Sigmoid colon (tissue), 7 donors: ENCODE results near the gene YDJC. TPM values are rescaled to one million over a fixed set of nuclear protein-coding genes. Genes with fewer than 3 reads are reported as not detected.

ENCODE experiments used
- DNase-seq: peaks from one replicate; pipeline ENCODE4 v3.0.0-alpha.2; 2019
- H3K27ac ChIP-seq, 4 donors: fragments of 200-600 bp; sonication (generic); one replicate each; pipeline ENCODE4 v1.5.1; 2016 to 2019; ENCODE audit warnings: mild to moderate bottlenecking in 1 of 4
- H3K27me3 ChIP-seq, 3 donors: fragments of 200-600 bp; sonication (generic); one replicate each; pipeline ENCODE4 v1.5.1; 2019; ENCODE audit warnings: mild to moderate bottlenecking in 1 of 3
- H3K36me3 ChIP-seq, 4 donors: fragments of 200-600 bp; sonication (generic); one replicate each; pipeline ENCODE4 v1.5.1; 2016 to 2019
- H3K4me1 ChIP-seq, 4 donors: fragments of 200-600 bp; sonication (generic); one replicate each; pipeline ENCODE4 v1.5.1; 2017 to 2019
- H3K4me3 ChIP-seq, 4 donors: fragments of 200-600 bp; sonication (generic); one replicate each; pipeline ENCODE4 v1.5.1; 2017 to 2019; ENCODE audit warnings: mild to moderate bottlenecking in 2 of 4, moderate library complexity in 1 of 4
- H3K9me3 ChIP-seq, 4 donors: fragments of 200-600 bp in 3 of 4; sonication (generic) in 3 of 4; one replicate each; pipeline versions ENCODE4 v1.5.1 to v1.6.1; 2013 to 2019
- EP300 ChIP-seq, 4 donors: sonication (generic); formaldehyde crosslinking; IDR thresholded peaks; one replicate each; pipeline ENCODE4 v1.6.1; 2017; ENCODE audit warnings: antibody characterized with exemption in 4 of 4
- POLR2A ChIP-seq, 2 donors: fragments of 450-650 bp; IDR thresholded peaks; one replicate each; pipeline ENCODE4 v1.6.1; 2016; ENCODE audit warnings: antibody characterized with exemption in 2 of 2, mild to moderate bottlenecking in 2 of 2, moderate library complexity in 2 of 2
- POLR2AphosphoS5 ChIP-seq, 4 donors: sonication (generic); formaldehyde crosslinking; IDR thresholded peaks; one replicate each; pipeline ENCODE4 v1.6.1; 2017; ENCODE audit warnings: antibody characterized with exemption in 4 of 4
- WGBS, 2 donors: extraction: QIAGEN DNeasy Blood & Tissue Kit; methylation state at CpG; one replicate each; pipeline ENCODE4 v1.1.7; 2013; 5-methylcytosine and 5-hydroxymethylcytosine counted together
- intact Hi-C: fragments of 100-400 bp; cut with DNase I; formaldehyde crosslinking; loops from one replicate; pipeline ENCODE4 v1.15.1; 2023
- polyA plus RNA-seq, 3 donors: library from polyadenylated mRNA; stranded (reverse); fragments of 200-250 nt; gene quantifications; one replicate each; pipeline ENCODE4 v1.2.3, GENCODE V29; 2013
- total RNA-seq, 4 donors: library from RNA; depleted of rRNA; stranded (reverse); fragments of >200 nt; gene quantifications; one replicate each; pipeline ENCODE4 v1.1.0, GENCODE V29; 2016
- TF ChIP-seq, protein P1 (sequence below), 4 experiments: fragments of 450-650 bp in 3 of 4; fragments of 200-600 bp in 1 of 4; IDR thresholded peaks; one replicate each; pipeline ENCODE4 v1.5.1; 2016 to 2019; ENCODE audit warnings: antibody characterized with exemption in 4 of 4, mild to moderate bottlenecking in 3 of 4, moderate library complexity in 2 of 4
- donor health status: healthy with polysubstance abuse.
- donor health status: Bipolar disorder and iron deficiency.
- donor health status: healthy.

The YDJC gene
- total and polyA plus RNA-seq, 7 donors: 8.3 to 36.5 (median 16.3) TPM

DNA sequence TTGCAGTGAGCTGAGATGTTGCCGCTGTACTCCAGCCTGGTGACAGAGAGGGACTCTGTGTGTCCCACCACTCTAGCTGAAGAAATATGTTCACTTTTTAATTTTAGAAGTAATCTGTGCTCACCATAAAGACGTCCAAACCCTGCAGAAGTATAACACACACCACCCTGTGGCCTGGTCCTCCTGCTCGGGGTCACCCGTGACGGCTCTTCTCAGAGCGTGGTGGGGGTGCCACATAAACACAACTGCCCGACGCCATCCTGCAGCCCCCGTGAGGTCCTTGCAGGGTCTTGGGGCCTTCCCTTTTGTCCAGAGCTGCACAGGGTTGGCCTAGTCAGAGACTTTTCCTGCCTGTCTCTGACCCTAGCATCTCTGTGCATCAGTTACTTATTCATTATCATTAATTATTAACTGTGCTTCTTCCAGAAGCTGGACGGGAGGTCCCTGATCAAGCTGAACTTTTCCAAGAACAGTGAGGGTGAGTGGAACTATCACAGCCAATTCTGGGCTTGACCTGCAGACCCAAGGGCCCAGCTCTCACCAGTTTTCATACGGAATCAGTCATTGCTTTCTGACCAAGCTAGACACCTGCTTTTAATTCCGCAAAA lies 44.9 kb upstream of the YDJC start:
- H3K4me1 ChIP-seq: no peaks in the 10 kb centered on the region
- intact Hi-C loops: no loop called here
- H3K36me3 ChIP-seq: peaks cover 21 to 57% (median 38%) of the 10 kb centered on the region in 4 donors
- H3K9me3 ChIP-seq: no peaks in the 10 kb centered on the region
- no peak overlapping the region for H3K27ac ChIP-seq
- no peak for DNase-seq
- 98% methylated on average over 12 of the region's 12 CpGs for WGBS, 2 donors
- H3K4me3 ChIP-seq: no peak overlapping the region
- no peaks in the 10 kb centered on the region for H3K27me3 ChIP-seq
- TF ChIP-seq EP300 (IDR thresholded peaks at IDR 0.05): no peak
- TF ChIP-seq, protein P1, sequence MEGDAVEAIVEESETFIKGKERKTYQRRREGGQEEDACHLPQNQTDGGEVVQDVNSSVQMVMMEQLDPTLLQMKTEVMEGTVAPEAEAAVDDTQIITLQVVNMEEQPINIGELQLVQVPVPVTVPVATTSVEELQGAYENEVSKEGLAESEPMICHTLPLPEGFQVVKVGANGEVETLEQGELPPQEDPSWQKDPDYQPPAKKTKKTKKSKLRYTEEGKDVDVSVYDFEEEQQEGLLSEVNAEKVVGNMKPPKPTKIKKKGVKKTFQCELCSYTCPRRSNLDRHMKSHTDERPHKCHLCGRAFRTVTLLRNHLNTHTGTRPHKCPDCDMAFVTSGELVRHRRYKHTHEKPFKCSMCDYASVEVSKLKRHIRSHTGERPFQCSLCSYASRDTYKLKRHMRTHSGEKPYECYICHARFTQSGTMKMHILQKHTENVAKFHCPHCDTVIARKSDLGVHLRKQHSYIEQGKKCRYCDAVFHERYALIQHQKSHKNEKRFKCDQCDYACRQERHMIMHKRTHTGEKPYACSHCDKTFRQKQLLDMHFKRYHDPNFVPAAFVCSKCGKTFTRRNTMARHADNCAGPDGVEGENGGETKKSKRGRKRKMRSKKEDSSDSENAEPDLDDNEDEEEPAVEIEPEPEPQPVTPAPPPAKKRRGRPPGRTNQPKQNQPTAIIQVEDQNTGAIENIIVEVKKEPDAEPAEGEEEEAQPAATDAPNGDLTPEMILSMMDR (IDR thresholded peaks at IDR 0.05): no peak
- no peak for TF ChIP-seq POLR2A (IDR thresholded peaks at IDR 0.05)
- TF ChIP-seq POLR2AphosphoS5 (IDR thresholded peaks at IDR 0.05): no peak

- no peak overlapping the region for H3K27ac ChIP-seq
- intact Hi-C loops: no loop called here
- H3K36me3 ChIP-seq: peaks cover 21 to 65% (median 38%) of the 10 kb centered on the region in 4 donors
- H3K9me3 ChIP-seq: no peaks in the 10 kb centered on the region
- H3K4me3 ChIP-seq: no peak overlapping the region
- 94 to 96% methylated on average over 12 of the region's 12 CpGs for WGBS, 2 donors
- DNase-seq: no peak
- H3K27me3 ChIP-seq: no peaks in the 10 kb centered on the region
- TF ChIP-seq, protein P1 (IDR thresholded peaks at IDR 0.05): no peak
- no peak for TF ChIP-seq POLR2A (IDR thresholded peaks at IDR 0.05)
- no peak for TF ChIP-seq POLR2AphosphoS5 (IDR thresholded peaks at IDR 0.05)
- no peak for TF ChIP-seq EP300 (IDR thresholded peaks at IDR 0.05)
- no peaks in the 10 kb centered on the region for H3K4me1 ChIP-seq
These were observed 43.9 kb upstream of the YDJC start for GRCh38 chr22:21673534-21674321.

- Histone ChIP-seq H3K9me3 (no peaks in the 10 kb centered on the region), H3K27ac (no peak overlapping the region), H3K4me1 (peaks cover 0 to 5% (median 3%) of the 10 kb centered on the region in 4 donors), H3K27me3 (no peaks in the 10 kb centered on the region), H3K36me3 (peaks cover 21 to 65% (median 38%) of the 10 kb centered on the region in 4 donors), H3K4me3 (no peak overlapping the region)
- 85 to 91% methylated on average over 6 of the region's 6 CpGs for WGBS, 2 donors
- TF ChIP-seq POLR2AphosphoS5 (IDR thresholded peaks at IDR 0.05) (no peak), EP300 (IDR thresholded peaks at IDR 0.05) (no peak), POLR2A (IDR thresholded peaks at IDR 0.05) (no peak)
- TF ChIP-seq, protein P1 (IDR thresholded peaks at IDR 0.05): no peak
- DNase-seq: no peak
- intact Hi-C loops: no loop called here
These were observed 42.3 kb upstream of the YDJC start for GRCh38 chr22:21672107-21672629.

- peaks cover 10 to 45% (median 25%) of the 10 kb centered on the region in 4 donors for H3K36me3 ChIP-seq
- H3K27ac ChIP-seq: no peak overlapping the region
- TF ChIP-seq POLR2A (IDR thresholded peaks at IDR 0.05) (no peak), EP300 (IDR thresholded peaks at IDR 0.05) (no peak), POLR2AphosphoS5 (IDR thresholded peaks at IDR 0.05) (no peak)
- TF ChIP-seq, protein P1 (IDR thresholded peaks at IDR 0.05): no peak
- intact Hi-C loops: no loop called here
- DNase-seq: no peak
- H3K27me3 ChIP-seq: no peaks in the 10 kb centered on the region
- WGBS, 2 donors: 40 to 76% methylated on average over 9 of the region's 9 CpGs
- peaks cover 0 to 15% (median 12%) of the 10 kb centered on the region in 4 donors for H3K4me1 ChIP-seq
- no peaks in the 10 kb centered on the region for H3K9me3 ChIP-seq
- H3K4me3 ChIP-seq: no peak overlapping the region
These were observed 39.2 kb upstream of the YDJC start for GRCh38 chr22:21669026-21669425.
